Stimulated activated naive CD4-positive, alpha-beta T cell (primary cell): ENCODE measurements around the gene MOCS1.

Experiments
- DNase-seq, 6 experiments: peaks; one replicate each; lab custom pipeline; 2025; lab: John Stamatoyannopoulos, UW

MOCS1 gene

GRCh38 chr6:39902786-39903465 lies 31.3 kb downstream of the MOCS1 start:
- DNase-seq: no peak

GRCh38 chr6:39902136-39902535 lies 32.1 kb downstream of the MOCS1 start:
- no peak for DNase-seq

- DNase-seq: no peak
These were observed 32.6 kb downstream of the MOCS1 start for GRCh38 chr6:39901670-39902069.

DNA sequence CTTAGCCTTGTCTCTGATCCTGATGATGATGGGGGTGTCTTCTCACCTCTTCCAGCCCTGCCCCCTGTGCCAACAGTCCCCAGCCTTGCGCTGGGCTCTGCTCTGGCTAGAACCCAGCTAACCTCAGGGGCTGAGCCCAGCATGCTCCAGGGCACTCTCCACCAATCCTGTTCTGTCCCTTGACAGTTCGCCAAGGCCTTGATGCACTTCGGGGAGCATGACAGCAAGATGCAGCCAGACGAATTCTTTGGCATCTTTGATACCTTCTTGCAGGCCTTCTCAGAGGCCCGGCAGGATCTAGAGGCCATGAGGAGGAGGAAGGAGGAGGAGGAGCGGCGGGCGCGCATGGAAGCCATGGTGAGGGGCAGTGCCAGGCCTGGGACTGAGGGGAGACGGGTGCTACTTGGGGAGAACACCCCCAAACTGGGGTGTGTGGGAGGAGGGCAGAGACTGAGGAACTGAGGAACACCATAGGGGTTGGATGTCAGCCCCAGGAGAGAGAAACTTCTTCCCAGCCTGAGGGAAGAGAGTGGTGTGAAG lies 33.1 kb downstream of the MOCS1 start:
- no peak for DNase-seq

- DNase-seq: no peak
These were observed 34.5 kb downstream of the MOCS1 start for GRCh38 chr6:39899554-39900295.

- DNase-seq: no peak
These were observed 35.6 kb downstream of the MOCS1 start for GRCh38 chr6:39898625-39899024.

DNA sequence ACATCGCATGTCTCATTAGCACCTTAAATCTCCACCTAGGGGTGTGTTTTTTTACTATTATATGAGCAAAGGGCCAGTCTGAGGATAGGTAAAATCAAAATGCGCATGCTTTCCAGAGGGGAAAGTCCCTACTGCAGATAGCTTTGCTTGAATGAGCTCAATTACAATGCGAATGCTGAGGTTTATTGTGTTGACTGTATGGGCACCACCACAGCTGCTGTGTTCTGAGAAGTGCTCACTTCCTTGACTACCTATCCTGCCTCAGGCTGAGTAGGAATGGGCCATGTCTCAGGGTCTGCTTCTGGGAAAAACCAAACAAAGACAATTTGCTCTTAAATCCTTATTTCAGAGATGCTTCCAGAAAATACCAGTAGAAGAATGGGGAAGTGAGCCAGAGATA lies 36.6 kb downstream of the MOCS1 start:
- no peak for DNase-seq

DNA sequence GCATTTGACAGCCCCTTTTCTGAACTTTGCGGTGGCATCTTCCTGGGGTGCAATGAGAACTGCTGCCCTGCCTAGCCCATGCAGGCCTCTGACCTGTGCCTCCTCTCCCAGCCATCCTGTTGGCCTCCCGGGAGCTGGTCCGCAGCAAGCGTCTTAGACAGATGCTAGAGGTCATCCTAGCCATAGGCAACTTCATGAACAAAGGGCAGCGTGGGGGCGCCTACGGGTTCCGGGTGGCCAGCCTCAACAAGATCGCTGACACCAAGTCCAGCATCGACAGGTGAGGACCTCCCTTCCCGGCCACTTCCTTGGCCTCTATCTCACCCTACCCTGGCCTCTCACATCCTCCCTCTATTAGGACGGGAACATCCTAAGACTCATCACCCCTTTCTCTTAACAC lies 37.6 kb downstream of the MOCS1 start:
- no peak for DNase-seq

- no peak for DNase-seq
These were observed 41.0 kb downstream of the MOCS1 start for GRCh38 chr6:39893286-39893685.

- DNase-seq: no peak
These were observed 41.7 kb downstream of the MOCS1 start for GRCh38 chr6:39892490-39893129.

DNA sequence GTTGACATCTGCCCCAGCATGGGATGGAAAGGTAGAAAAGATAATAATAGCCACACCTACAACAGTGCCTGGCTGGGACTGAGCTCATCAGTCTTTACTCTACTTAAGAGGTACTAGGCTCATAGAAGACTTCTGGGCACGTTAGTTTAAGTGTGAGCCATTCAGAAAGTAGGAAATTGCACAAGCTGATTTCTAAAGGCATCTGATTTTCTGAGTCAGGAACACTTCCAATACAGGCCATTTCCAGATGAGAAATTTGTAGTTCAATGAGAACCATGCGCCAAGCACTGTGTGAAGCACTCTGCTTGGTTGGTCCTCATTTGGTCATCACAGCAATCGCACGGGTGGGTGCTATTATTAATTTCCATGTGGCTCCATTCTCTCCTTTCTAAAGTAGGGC lies 42.3 kb downstream of the MOCS1 start:
- DNase-seq: no peak

DNA sequence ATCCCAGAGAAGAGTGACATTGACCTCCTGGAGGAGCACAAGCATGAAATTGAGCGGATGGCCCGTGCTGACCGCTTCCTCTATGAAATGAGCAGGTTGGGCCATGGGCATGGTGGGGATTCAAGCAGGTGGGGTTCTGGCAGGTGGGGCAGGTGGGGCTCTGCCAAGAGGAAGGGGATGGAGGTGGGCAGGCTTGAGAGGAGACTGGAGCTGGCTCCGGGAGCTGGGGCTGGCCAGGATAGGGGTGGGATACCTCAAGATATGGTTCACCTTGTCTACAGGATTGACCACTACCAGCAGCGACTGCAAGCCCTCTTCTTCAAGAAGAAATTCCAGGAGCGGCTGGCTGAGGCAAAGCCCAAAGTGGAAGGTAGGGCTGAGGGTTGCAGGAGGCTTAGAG lies 42.9 kb downstream of the MOCS1 start:
- no peak for DNase-seq

- no peak for DNase-seq
These were observed 45.0 kb downstream of the MOCS1 start for GRCh38 chr6:39889229-39889628.

- no peak for DNase-seq
These were observed 46.4 kb downstream of the MOCS1 start for GRCh38 chr6:39887692-39888450.

DNA sequence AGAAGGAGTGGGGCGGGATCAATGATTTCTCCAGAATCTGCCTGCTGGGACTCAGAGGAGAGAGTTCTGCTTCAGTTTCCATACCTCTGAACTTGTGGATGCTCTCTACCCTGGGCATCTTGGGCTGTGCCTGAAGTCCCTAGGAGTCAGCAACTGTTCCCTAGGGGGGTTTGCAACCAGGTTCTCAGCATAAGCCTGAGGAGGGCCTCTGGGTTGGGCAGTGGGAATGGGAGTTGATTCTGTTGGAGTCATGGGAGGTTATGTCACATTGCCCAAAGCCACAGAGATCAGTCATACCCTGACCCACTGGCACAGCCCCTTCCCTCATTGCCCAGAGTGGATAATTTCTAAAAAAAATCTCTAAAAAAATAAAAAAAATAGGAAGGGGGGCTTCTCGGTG lies 47.4 kb downstream of the MOCS1 start:
- DNase-seq: no peak

DNA sequence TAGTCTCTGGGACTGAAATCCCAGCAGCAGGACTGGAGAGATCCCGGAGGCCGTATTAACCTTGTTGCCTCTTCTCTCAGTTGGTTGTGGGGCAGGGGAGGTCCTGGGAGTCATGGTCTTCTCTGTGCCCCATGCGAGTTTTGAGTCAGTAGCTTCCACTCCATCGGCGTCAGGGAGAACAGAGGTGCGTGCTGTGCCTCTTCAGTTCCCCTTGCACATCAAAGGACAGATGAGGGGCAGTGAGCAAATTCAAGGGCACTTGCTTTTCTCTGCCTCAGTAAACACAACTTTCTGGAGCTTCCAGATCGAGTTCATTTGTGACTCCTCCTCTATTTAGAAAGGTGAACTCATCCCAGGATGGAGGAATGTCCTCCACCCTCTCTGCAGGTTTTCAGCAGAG lies 48.6 kb downstream of the MOCS1 start:
- no peak for DNase-seq

DNA sequence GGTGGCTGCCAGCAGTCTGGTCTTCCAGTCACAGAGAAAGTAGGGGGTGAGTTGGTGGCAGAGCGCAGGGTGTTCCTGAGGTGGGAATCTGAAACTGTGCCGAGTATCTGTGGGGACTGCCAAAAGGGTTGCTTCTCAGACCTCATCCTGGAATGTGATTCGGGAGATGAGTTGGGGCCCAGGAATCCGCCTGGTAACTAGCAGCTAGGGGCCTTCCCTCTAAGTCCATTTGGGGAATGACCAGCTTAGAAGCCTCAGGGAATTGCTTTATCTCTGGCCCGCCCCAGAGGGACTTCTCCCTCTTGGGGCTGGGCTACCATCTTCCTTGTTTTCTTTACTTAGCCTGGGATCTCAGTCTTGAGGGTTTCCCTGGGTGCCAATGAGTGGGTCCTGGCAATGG lies 49.6 kb downstream of the MOCS1 start:
- no peak for DNase-seq

DNA sequence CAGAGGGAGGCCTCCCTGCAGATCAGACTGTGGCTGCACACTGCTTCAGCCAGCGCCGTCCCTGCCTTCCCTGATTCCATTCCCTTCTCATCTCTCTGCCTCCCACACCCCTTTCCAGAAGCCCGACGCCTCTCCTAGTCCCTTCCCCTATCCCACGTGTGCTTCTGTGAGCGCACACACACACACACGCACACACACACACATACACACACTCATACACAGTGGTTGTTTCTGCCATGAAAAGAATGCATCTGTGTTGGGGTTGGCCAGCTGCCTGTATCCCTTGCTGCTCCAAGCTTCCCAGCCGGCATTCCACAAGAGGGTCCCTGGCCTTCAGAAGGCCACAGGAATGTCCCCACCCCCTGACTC lies 51.7 kb downstream of the MOCS1 start:
- no peak for DNase-seq

DNA sequence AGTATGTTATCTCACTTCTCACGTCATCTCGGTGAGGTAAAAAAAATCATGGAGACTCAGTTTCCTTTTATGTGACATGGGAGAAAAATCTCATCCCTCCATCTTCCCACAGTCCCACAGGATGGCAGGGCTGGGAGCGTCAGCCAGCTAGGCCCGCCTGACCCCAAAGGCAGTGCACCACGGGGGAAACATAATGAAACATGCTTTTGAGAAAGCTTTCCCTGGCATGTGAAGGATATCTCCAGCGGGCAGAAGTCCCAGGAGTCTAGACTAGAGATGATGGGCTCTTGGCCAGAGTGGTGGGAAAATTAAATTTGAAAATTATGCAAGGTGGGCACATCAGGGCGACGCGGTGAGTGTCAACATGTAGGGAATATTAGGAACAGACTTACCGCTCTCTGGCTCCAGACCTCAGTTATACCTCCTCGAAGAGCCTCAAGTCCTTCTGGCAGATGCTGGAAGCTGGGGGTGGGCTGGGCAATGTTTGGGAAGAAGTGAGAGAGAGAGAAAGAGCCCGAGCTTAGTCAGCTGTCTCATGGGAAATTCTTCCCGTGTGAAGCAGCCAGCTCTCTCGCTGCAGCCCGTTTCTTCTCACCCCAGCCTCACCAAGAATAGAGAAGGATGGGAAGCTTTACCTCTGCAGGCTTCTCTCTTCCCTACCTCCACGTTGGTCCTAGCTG lies 52.3 kb downstream of the MOCS1 start:
- DNase-seq: no peak

- DNase-seq: no peak
These were observed 53.7 kb downstream of the MOCS1 start for GRCh38 chr6:39880594-39880993.

- DNase-seq: no peak
These were observed 54.7 kb downstream of the MOCS1 start for GRCh38 chr6:39879535-39879934.

DNA sequence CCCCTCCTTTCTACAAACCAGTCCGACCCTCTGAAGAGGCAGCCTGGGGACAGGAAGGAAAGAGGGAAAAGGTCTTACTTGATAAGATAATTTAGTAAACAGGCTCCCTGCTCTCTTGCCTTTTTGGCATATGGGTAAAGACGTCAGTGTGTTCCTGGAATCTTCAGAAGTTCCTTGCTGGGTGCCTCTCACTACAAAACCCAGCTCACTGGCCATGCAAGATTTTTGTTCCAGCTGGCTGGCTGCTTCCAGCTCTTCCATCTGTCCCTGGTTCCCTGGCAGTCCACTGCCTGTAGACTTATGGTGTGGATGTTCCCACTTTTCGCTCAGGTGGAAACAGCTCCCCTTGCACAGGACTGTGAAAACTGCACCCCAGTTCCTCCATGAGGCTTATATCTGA lies 57.4 kb downstream of the MOCS1 start:
- no peak for DNase-seq
